ENCODE measurements around the gene ZNF428. TPM values are rescaled to one million over a fixed set of nuclear protein-coding genes. Genes with fewer than 3 reads are reported as not detected.
A peak's percentile ranks its signal among the peaks of the same experiment; 100 is the strongest.

Gene ZNF428
- total and polyA plus RNA-seq, 2 of the 8 experiments (the other 6 are each of a cell fraction or from before 2014, with no cell fraction given) = 7.8 to 16.7 TPM

DNA sequence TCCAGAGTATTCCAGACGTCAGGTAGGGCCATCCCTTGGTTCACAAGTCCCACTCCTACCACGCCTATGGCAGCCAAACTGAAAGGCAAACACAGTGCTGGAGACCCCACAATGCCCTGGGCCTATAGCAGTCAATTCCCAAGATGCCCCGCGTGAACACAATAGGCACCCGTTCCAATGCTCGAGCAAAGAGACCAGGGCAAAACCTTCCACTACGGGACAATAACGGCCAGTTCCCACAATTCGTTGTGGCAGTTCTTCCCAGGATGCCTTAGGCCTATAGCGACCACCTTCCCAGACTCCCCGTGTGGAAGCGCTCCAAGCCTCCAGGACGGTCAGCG lies 538 bp downstream of the ZNF428 start:
- FAIRE-seq = peak; percentile 52

More for the DNA sequence above, 538 bp downstream of the ZNF428 start:
- Histone ChIP-seq H3K9ac (replicated peaks in 1 of 4; ENCODE audit: extremely low read depth in 1 of 4, low read depth in 3 of 4, low read length in 3 of 4) (peak overlapping the region in 3 of 4 experiments; percentile 96 to 97 (median 96); a peak in 6 of 7 replicates), H3K4me3 (ENCODE audit: extremely low read depth in 1 of 4, insufficient read depth in 2 of 4, low read depth in 3 of 4, low read length in 4 of 4) (peak overlapping the region; percentile 69 to 81 (median 76)), H4K8ac (ENCODE audit: extremely low read depth, insufficient read depth, low read length) (peak overlapping the region; percentile 100), H3K56ac (replicated peaks; ENCODE audit: insufficient read length, low read depth, low read length) (peak overlapping the region; percentile 92), H3K27me3 (replicated peaks in 1 of 4; ENCODE audit: control insufficient read depth in 3 of 4, extremely low read depth in 1 of 4, insufficient read depth in 3 of 4, low read length in 3 of 4) (no peaks in the 10 kb centered on the region), H3K23me2 (ENCODE audit: low read depth, low read length) (peaks cover 10% of the 10 kb centered on the region), H3K9me3 (ENCODE audit: insufficient read depth in 2 of 2, low read depth in 1 of 2, low read length in 1 of 2) (no peaks in the 10 kb centered on the region), H4K91ac (replicated peaks; ENCODE audit: insufficient read length, low read length) (peak overlapping the region; percentile 90), H3K14ac (ENCODE audit: insufficient read length) (no peak overlapping the region), H4K20me1 (replicated peaks in 1 of 2; ENCODE audit: control insufficient read depth in 1 of 2, insufficient read depth in 2 of 2, low read length in 2 of 2) (peaks cover 0 to 1% of the 10 kb centered on the region in 2 experiments), H3K79me2 (ENCODE audit: control insufficient read depth in 1 of 2, insufficient read depth in 2 of 2, low read length in 2 of 2) (peaks cover 0 to 11% of the 10 kb centered on the region in 2 experiments; a peak in 2 of 4 replicates), H3K4me2 (ENCODE audit: insufficient read depth in 1 of 2, low read depth in 2 of 2, low read length in 2 of 2) (peak overlapping the region; percentile 89 to 96), H2BK120ac (replicated peaks; ENCODE audit: low read depth, low read length) (peak overlapping the region; percentile 21), H4K5ac (ENCODE audit: insufficient read length, low read depth, low read length) (peak overlapping the region; percentile 98), H2BK12ac (ENCODE audit: low read depth, low read length) (no peak overlapping the region), H3K27ac (ENCODE audit: low read depth, low read length) (peak overlapping the region; percentile 99), H3K23ac (ENCODE audit: insufficient read length) (no peak overlapping the region), H3K18ac (ENCODE audit: extremely low read depth, low read length) (peak overlapping the region; percentile 89), H3K79me1 (ENCODE audit: low read depth, low read length) (peaks cover 2% of the 10 kb centered on the region), H2BK15ac (ENCODE audit: low read length) (no peak overlapping the region), H3K4me1 (replicated peaks in 1 of 4; ENCODE audit: control insufficient read depth in 3 of 4, insufficient read depth in 4 of 4, low read length in 3 of 4) (peaks cover 4 to 13% (median 7%) of the 10 kb centered on the region in 4 experiments), H3K4ac (replicated peaks; ENCODE audit: insufficient read length, low read depth, low read length) (peak overlapping the region; percentile 96), H3K36me3 (ENCODE audit: control insufficient read depth in 2 of 4, insufficient read depth in 4 of 4, low read length in 3 of 4) (peaks cover 0 to under 1% (median 0%) of the 10 kb centered on the region in 4 experiments; a peak in 1 of 8 replicates), H2AK5ac (ENCODE audit: low read depth, low read length) (no peak overlapping the region), H2BK20ac (ENCODE audit: low read length) (no peak overlapping the region), H2BK5ac (ENCODE audit: low read depth, low read length) (peak overlapping the region; percentile 97), H2AFZ (ENCODE audit: low read length) (peak overlapping the region; percentile 93)
- 11% methylated on average over 14 of the region's 14 CpGs; no CpG with 5 or more reads in 1 of the 2 experiments for WGBS, 2 experiments (ENCODE audit: extremely low coverage in 1 of 2, insufficient coverage in 1 of 2, insufficient read length in 1 of 2, insufficient replicate concordance in 2 of 2, low coverage in 1 of 2, low lambda C conversion rate in 2 of 2, missing lambda C conversion rate in 1 of 2)
- DNase-seq (ENCODE audit: low read depth in 1 of 2, low spot score in 2 of 2) = no peak
- TF ChIP-seq POLR2A (IDR thresholded peaks at IDR 0.05; ENCODE audit: control extremely low read depth in 1 of 2, low read depth in 2 of 2, low read length in 2 of 2) (peak in 1 of 2 experiments; percentile 35; a peak in 1 of 3 replicates), ATF2 (IDR thresholded peaks at IDR 0.05; ENCODE audit: low read length) (no peak), GTF2F1 (IDR thresholded peaks at IDR 0.05; ENCODE audit: borderline replicate concordance, low read depth, low read length) (0 out of 2 replicates have a peak, but pooled peaks have one; percentile 37), SIN3A (conservative IDR thresholded peaks at IDR 0.05 in 1 of 2, IDR thresholded peaks at IDR 0.05 in 1 of 2; ENCODE audit: low read depth in 1 of 2, low read length in 2 of 2) (0 out of 4 replicates have a peak, but pooled peaks of 1 of the 2 experiments have one; percentile 24)
- ChIA-PET CTCF (ENCODE audit: partially characterized antibody) (interaction anchor here (0.6 to 1.7 kb wide), 2 partner anchors 19 to 1206 kb away, joined by 3 to 5 read pairs; no protein-coding TSS in a partner anchor), POLR2A (ENCODE audit: partially characterized antibody) (no interaction called here)
